Right ventricle myocardium inferior (tissue), 1 donor: ENCODE data around the gene KLHL9. TPM values are rescaled to one million over a fixed set of nuclear protein-coding genes. Genes with fewer than 3 reads are reported as not detected.
A peak's percentile ranks its signal among the peaks of the same experiment; 100 is the strongest.
"Not testable (repeated sequence)": the region's sequence is repeated elsewhere in the genome, so short reads cannot be mapped to it uniquely, and the experiment has no call there.

Experiments
- ATAC-seq: fragments of 200-7000 bp; cut with Tn5 transposase; one replicate; pipeline ENCODE4 v1.9.1; 2020; ENCODE audit warnings: mild to moderate bottlenecking, moderate library complexity
- DNase-seq: peaks from one replicate; pipeline ENCODE4 v3.0.0; 2021; ENCODE audit errors: missing footprints
- intact Hi-C: fragments of 100-400 bp; cut with DNase I; formaldehyde crosslinking; loops from one replicate; pipeline ENCODE4 v1.11.0; 2022
- long read RNA-seq: library from polyadenylated mRNA; unstranded; transcript quantifications from one replicate; pipeline ENCODE4 v2.0.0, GENCODE V29; 2021
- total RNA-seq: library from RNA; stranded (reverse); fragmentation: NEBNext Ultra II Directional; extraction: Animal tissue kit (Norgen Biotek cat#: 25700); gene quantifications from one replicate; pipeline ENCODE4 v1.2.1, GENCODE V29; 2021
- donor health status: DM: no; HTN: yes; CAD: no; lungs with severe emphysema.

The KLHL9 gene
- total RNA-seq = 12.2 TPM
- long read RNA-seq, full-length matches to known transcripts = 9 of 12 reads
- long read RNA-seq, partial matches to known transcripts = 0 of 12 reads
- long read RNA-seq, other reads (novel, unspliced or antisense) = 3 of 12 reads

- DNase-seq (peak; percentile 96), ATAC-seq (peak; percentile 100)
- intact Hi-C loops = loop anchor here (5.0 kb wide), 1 partner anchor 467 kb away; the partner anchor contains the start of gene MTAP
These were observed at the start of gene KLHL9 for GRCh38 chr9:21334701-21335632. Gene KLHL9, minus strand, starts transcription at chr9:21335404. Its CDS starts 545 bp downstream, at chr9:21334859.

GRCh38 chr9:21383627-21384026 lies 48.4 kb upstream of the KLHL9 start:
- no peak for ATAC-seq
- intact Hi-C loops = no loop called here
- DNase-seq = no peak

GRCh38 chr9:21381448-21382339 lies 46.5 kb upstream of the KLHL9 start:
- no peak for ATAC-seq
- intact Hi-C loops = no loop called here
- no peak for DNase-seq

GRCh38 chr9:21371467-21371866 lies 36.3 kb upstream of the KLHL9 start:
- intact Hi-C loops, DNase-seq, ATAC-seq: not testable (repeated sequence)

GRCh38 chr9:21367957-21368356 lies 32.8 kb upstream of the KLHL9 start, which contains the start of gene IFNA13:
Gene IFNA13, minus strand, starts transcription at chr9:21368057. Its CDS starts 47 bp downstream, at chr9:21368010.
- intact Hi-C loops = no loop called here
- DNase-seq (no peak), ATAC-seq (no peak)

- DNase-seq, ATAC-seq, intact Hi-C loops: not testable (repeated sequence)
These were observed 32.0 kb upstream of the KLHL9 start for GRCh38 chr9:21367169-21367568.

GRCh38 chr9:21362287-21362686 lies 27.1 kb upstream of the KLHL9 start:
- no peak for DNase-seq
- intact Hi-C loops = no loop called here
- no peak for ATAC-seq

GRCh38 chr9:21357479-21358460 lies 22.6 kb upstream of the KLHL9 start:
- intact Hi-C loops = no loop called here
- ATAC-seq = no peak
- DNase-seq = no peak

- ATAC-seq (no peak), DNase-seq (no peak)
- intact Hi-C loops = no loop called here
These were observed 15.6 kb upstream of the KLHL9 start, which contains the start of gene IFNA6 for GRCh38 chr9:21350787-21351186. Gene IFNA6, minus strand, starts transcription at chr9:21350887. Its CDS starts 0 bp downstream, at chr9:21350887.

GRCh38 chr9:21348430-21348970 lies 13.3 kb upstream of the KLHL9 start:
- DNase-seq = no peak
- intact Hi-C loops = no loop called here
- ATAC-seq = no peak

- intact Hi-C loops = no loop called here
- DNase-seq (no peak), ATAC-seq (no peak)
These were observed 5.5 kb upstream of the KLHL9 start for GRCh38 chr9:21340735-21341134.

- no peak for DNase-seq
- no peak for ATAC-seq
- intact Hi-C loops = loop anchor here (5.0 kb wide), 1 partner anchor 466 kb away; the partner anchor contains the start of gene MTAP
These were observed 1.3 kb upstream of the KLHL9 start for GRCh38 chr9:21336457-21336856.

- ATAC-seq (no peak), DNase-seq (no peak)
- intact Hi-C loops = no loop called here
These were observed 2.0 kb downstream of the KLHL9 start for GRCh38 chr9:21333226-21333625.

GRCh38 chr9:21331676-21332402 lies 3.4 kb downstream of the KLHL9 start:
- DNase-seq (no peak), ATAC-seq (no peak)
- intact Hi-C loops = no loop called here

GRCh38 chr9:21326526-21327139 lies 8.6 kb downstream of the KLHL9 start:
- no peak for ATAC-seq
- DNase-seq = no peak
- intact Hi-C loops = no loop called here

- ATAC-seq (no peak), DNase-seq (peak; percentile 55)
- intact Hi-C loops = no loop called here
These were observed 11.2 kb downstream of the KLHL9 start for GRCh38 chr9:21324047-21324446.
